CD4-positive, alpha-beta T cell treated with Interleukin-12 subunit alpha and Interleukin-12 subunit beta, for 1 hour (primary cell): Measurements from ENCODE around the gene TSPAN3.

Source experiments
- DNase-seq: peaks from one replicate; pipeline ENCODE4 v3.0.0-alpha.2; 2020

The TSPAN3 gene

DNA sequence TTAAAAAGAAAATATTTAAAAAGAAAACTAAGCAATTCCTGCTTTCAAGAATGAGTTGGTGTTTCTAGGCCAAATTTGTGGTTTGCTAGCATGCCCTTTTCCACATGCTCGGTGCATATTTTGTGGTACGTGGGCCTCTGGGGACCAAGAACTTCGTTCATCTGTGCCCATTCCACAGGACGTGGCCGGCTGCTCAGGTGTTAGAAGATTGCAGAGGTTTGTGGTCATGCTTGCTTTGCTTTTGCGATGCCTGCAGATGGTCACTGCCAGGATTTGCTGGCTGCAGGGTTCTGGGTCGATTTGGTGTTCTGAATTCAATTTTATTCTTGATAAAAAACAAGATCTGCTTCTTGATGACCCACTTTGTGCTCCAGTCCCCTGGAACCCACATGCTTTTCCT, 68.5 kb downstream of the TSPAN3 start:
- no peak for DNase-seq

- no peak for DNase-seq
These were observed 68.9 kb downstream of the TSPAN3 start for GRCh38 chr15:77001966-77002365.

- DNase-seq = no peak
These were observed 69.6 kb downstream of the TSPAN3 start for GRCh38 chr15:77001351-77001750.

- no peak for DNase-seq
These were observed 70.9 kb downstream of the TSPAN3 start for GRCh38 chr15:76999996-77000395.

- no peak for DNase-seq
These were observed 72.1 kb downstream of the TSPAN3 start for GRCh38 chr15:76998663-76999285.

- DNase-seq = peak; percentile 44
These were observed 74.1 kb downstream of the TSPAN3 start for GRCh38 chr15:76996526-76997401.

DNA sequence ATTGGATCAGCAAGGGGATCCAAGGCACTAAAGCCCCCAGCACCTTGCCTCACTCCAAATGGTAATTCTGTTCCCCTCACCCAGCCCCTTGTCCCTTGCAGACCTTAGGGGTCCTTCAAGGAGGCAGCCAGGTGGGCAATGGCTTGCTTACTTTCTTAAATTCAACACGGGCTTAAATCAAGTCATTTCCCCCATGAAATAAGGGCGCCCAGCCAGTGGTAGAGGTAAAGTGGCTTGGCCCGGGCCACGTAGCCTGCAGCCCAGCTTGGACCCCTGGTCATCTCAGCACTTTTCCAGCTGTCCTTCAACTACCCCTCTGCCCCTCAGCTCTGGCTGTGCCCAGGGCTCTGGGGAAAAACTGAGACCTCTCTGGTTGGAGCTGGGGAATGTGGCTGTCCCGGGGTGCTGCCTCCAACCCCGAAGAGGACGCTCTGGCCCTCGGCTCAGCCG, 74.8 kb downstream of the TSPAN3 start:
- DNase-seq = no peak

DNA sequence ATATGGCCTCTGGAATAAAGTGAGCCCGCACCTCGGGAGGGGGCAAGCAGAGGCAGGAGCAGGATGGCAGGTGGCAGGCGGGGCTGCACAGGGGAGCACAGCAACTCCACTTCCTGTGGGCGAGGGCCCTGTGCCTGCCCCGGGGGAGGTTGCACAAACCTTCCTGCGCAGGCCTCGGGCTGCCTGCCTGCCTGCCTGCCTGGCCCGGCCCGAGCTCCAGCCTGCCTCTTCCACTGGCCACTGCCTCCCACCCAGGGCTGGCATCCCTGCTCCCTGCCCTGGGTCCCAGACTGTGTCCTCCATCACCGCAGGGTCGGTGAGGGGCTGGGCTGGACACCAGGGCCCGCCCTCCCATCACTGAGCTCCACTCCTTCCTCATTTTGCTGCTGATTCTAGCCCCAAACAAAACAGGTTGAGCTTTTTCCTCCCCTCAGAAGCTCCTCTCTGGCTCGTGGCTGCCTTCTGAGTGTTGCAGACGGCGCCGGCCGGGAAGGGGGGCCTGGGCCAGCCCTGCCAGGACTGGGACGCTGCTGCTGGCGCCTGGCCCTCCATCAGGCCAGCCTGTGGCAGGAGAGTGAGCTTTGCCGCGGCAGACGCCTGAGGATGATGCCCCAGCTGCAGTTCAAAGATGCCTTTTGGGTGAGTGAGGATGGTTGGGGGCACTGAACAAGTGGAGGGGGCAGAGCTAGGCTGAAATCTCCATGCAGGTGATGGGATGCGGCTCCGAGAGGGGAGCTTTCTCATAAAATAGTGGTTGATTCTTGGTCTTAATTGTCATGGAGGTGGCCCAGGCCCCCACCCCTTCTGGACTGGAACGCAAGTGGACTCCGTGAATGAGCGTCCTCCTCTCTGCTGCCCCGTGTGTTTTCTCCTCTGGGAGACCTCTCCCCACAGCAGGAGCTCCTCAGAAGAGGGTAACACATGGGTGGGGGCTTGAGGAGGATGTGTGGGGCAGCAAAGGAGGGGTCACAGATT, 75.7 kb downstream of the TSPAN3 start, which contains the start of gene PSTPIP1:
PSTPIP1 (plus strand) TSS at position 156 of the 975 bp plus-strand sequence; CDS start at position 604, 448 bp downstream.
- DNase-seq = peak; percentile 69

- DNase-seq = no peak
These were observed 76.4 kb downstream of the TSPAN3 start for GRCh38 chr15:76994496-76994895.

DNA sequence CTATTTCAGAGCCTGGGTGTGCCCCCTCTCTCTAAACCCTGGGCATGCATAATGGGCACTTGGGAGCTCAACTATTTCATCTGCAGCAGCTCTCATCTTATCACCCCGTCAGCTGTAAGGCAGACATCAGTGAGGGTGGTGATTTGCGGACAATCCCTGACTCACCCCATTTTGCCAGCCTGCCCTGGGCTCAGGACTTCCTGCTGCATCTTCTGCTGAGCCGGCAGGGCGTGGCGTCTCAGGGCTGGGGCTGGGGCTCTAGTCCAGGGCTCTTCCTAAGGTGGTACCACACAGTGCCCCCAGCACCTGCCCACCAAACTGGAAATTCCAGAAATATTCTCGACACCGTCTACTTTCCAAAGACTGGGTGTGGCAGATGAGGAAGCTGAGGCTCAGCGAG, 76.9 kb downstream of the TSPAN3 start:
- peak; percentile 62 for DNase-seq

GRCh38 chr15:76993114-76993725, 77.7 kb downstream of the TSPAN3 start:
- no peak for DNase-seq

- DNase-seq = no peak
These were observed 78.9 kb downstream of the TSPAN3 start for GRCh38 chr15:76991741-76992645.
